Adrenal gland (tissue), 5 donors: ENCODE measurements around the gene SHD.

Experiments used
- CTCF ChIP-seq, 6 experiments: fragments of 450-650 bp in 4 of 6; fragments of 200-600 bp in 2 of 6; sonication (generic) in 1 of 6; IDR thresholded peaks; 1 replicate in 5 of 6; 2 replicates in 1 of 6; pipeline versions ENCODE4 v1.5.1 to v1.8.0; 2016 to 2021; ENCODE audit warnings: antibody characterized with exemption in 6 of 6, mild to moderate bottlenecking in 2 of 6, moderate library complexity in 1 of 6
- POLR2A ChIP-seq, 2 donors: fragments of 450-650 bp; IDR thresholded peaks; one replicate each; pipeline ENCODE4 v1.6.1; 2017; ENCODE audit warnings: antibody characterized with exemption in 2 of 2, mild to moderate bottlenecking in 2 of 2, moderate library complexity in 1 of 2
- donor health status: DM: no; HTN: no; CAD: no.

GRCh38 chr19:4279267-4279529 lies 132 bp downstream of the SHD start:
- TF ChIP-seq CTCF (IDR thresholded peaks at IDR 0.05) = no peak
- TF ChIP-seq POLR2A (IDR thresholded peaks at IDR 0.05) = no peak
